GF-D8 (cell line): Measurements from ENCODE around the gene COLEC11.

Source experiments
- DNase-seq: peaks from one replicate; lab custom pipeline; 2025; lab: John Stamatoyannopoulos, UW

Gene COLEC11

DNA sequence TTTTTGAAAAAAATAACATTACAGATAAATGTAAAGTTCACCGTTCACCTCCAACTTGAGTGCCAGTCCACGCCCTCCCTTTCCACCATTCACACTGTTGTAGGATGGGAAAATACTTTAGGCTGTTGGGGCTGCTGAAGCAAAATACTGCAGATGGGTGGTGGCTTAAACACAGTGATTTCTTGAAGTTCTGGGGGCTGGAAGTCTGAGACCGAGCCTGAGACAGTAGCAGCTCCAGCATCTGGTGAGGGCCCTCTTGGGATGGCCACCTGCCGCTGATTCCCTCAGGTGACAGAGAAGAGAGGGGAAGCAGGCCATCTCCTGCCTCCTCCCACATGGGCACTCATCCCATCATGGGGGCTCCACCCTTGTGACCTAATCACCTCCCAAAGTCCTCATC lies 80.8 kb downstream of the COLEC11 start:
- DNase-seq, result no peak

DNA sequence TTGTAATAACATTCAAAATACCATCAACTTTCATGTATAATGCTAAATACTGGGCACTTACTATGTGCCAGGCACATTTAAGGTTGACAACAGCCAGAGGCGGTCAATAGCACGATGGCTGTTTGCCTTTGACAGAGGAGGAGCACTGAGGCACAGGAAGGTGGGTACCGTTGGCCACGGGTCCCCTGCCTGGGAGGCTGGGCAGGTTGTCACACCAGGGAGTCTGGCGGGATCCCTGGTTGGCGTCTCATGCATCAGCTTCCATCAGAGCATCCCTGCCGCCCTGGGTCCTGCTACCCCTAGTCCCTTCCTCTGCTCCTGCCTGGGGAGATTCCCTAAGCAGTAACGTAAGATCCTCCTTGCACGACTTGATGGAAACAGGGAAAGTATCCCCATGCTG lies 82.5 kb downstream of the COLEC11 start:
- no peak for DNase-seq

DNA sequence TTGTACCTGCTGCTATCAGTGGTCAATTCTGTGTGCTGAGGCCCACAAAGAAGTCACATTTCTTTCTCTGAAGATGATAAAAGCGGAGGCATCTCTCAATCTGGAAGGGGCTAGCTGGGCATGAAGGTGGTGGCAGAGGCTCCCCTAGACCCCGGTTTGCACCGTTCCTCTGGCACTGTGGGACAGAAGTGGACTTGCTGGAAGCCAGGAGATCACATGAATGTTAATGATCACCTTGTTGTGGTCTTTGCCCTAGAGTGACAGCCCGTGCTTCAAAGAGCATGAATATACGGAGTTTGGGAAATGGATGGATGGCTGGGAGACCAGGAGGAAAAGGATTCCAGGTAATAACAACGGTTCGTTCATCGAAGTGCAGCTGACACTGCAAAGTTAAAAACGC lies 83.3 kb downstream of the COLEC11 start:
- no peak for DNase-seq

DNA sequence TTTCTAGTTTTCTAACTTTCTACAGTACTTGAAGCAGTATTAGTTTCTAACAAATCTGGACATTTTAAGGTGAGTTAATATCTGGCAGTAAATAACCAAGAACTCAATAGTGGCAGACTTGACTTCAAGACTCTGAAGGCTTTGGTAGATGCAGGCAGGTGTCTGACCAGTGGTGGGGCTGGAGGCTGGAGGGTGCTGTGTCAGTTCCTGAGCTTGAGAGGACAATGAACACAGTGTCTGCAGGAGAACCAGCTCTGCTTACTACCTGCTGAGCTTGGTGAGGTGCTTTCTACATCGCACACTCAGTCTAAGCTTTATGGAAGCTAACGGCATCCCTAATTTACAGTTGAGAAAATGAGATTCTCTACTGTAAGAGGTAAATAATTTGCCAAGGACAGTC lies 84.3 kb downstream of the COLEC11 start:
- no peak for DNase-seq

DNA sequence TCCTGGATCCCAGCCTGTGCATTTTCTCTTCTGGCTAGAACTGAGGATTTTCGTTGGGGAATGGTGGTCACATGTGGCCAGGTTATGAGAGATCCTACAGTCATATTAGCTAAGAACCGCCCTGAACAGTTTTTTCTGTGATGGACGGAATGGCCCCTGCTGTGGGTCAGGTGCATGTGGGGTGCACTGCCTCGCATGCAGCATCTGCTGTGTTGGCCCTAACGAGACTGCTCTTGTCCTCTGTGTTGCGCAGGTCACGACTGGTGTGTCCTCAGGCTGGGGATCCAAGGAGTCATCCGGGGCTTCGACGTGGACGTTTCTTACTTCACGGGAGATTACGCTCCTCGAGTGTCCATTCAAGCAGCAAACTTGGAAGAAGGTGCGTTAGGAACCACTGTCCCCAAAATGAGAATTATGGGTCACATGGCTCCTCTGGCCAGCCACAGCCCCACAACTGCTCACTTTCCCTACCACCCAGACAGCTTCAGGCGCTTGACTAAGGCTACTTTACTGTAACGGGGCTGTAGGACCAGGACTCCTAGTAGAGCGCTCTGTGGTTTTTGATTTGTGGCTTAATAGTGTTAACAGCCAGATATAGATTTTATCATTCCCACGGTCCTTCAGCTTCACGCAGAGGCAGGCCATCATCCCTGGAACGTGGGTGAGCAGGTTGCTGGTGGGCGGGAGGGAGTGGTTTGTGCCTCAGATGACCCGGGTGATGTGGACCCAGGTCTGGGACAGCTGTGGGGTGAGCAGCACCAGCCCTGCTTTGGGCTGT lies 84.9 kb downstream of the COLEC11 start:
- DNase-seq, result no peak

DNA sequence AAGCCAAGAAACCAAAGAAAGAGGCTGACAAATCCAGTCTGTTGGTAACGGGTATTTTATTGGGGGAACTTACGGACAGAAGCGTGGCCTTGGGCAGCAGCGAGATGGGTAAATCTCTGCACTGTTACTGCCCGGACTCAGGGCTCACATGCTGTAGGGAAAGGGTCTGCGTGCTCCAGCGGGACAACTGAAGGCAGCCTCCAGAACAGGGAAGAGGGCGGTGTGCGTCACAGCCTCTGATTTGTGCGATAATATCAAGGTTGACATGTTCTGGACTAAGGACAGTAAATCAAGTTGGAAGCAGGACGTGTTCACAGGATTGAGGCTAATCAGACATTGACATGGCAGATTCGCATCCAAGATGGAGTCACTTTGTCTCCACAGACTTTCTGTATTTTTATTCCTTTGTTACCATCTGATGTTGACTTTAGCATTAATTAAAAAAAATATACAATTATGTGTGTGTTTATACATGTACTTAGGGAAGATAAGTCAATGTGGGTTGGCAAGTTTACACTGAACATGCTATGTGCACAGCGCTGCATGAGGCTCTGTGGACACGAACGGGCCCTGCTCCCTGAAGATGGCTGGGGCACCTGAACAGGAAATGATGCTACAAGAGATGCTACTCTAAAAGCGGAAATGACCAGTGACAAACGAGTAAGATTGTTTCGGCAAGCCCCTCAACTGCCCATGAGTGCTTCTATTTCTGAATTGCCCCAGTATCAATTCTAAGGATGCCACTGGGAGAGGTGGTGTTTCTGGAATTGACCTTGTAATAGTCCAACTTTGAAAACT lies 85.8 kb downstream of the COLEC11 start:
- DNase-seq, result no peak

DNA sequence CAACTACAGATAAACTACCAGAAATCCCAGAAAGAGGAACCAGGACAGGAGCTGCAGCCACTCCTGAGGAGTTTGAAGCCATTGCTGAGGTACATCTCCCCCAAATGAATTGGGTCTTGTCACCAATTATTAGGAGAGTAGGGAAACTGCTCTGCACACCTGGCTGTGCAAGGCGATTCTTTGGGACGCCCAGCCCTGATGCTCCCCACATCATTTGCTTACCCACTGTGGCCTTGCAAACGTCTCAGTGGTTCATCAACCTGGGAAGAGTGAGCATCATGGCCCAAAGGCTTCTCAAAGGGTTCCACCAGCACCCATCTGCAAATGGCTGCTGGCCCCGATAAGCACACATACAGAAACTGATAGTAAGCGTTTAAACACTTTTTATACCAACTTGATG lies 86.7 kb downstream of the COLEC11 start:
- DNase-seq, result no peak

DNA sequence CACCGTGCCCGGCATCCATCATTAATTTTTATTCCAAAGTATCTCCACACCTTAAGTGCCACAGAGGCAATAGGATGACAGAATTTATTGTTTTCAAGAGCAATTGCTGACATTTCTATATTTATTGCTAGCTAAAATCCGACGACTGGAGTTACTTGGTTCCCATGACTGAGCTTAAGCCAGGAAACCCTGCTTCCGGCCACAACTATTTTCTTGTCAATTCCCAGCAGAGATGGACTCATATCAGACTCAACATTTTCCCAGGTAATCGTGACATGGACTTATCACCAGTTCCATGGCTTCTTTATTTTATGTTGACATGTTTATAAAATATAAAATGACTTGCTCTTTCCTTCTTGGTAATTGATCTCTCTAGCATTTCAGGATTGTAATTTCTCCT lies 87.9 kb downstream of the COLEC11 start:
- no peak for DNase-seq

DNA sequence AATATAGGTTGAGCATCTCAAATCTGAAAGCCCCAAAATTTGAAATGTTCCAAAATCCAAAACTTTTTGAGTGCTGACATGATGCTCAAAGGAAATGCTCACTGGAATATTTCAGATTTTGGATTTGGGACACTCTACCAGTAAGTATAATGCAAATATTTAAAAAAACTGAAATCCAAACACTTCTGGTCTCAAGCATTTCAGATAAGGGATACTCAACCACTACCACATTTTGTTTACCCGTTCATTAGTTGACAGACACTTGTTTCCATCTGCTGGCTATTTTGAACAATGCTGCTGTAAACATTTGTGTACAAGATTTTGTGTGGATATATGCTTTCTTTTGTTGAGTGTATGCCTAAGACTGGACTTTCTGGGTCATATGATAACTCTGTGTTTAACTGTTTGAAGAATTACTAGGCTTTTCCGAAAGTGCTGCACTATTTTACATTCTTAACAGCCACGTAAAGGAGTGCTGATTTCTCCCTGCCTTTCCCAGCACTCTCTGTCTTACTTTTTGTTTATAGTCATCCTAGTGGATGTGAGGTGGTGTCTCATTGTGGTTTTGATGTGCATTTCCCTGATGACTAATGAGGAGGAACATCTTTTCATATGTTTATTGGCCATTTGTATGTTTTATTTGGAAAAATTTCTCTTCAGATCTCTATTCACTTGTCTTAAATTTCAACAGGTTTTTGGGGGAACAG lies 89.0 kb downstream of the COLEC11 start:
- no peak for DNase-seq

DNA sequence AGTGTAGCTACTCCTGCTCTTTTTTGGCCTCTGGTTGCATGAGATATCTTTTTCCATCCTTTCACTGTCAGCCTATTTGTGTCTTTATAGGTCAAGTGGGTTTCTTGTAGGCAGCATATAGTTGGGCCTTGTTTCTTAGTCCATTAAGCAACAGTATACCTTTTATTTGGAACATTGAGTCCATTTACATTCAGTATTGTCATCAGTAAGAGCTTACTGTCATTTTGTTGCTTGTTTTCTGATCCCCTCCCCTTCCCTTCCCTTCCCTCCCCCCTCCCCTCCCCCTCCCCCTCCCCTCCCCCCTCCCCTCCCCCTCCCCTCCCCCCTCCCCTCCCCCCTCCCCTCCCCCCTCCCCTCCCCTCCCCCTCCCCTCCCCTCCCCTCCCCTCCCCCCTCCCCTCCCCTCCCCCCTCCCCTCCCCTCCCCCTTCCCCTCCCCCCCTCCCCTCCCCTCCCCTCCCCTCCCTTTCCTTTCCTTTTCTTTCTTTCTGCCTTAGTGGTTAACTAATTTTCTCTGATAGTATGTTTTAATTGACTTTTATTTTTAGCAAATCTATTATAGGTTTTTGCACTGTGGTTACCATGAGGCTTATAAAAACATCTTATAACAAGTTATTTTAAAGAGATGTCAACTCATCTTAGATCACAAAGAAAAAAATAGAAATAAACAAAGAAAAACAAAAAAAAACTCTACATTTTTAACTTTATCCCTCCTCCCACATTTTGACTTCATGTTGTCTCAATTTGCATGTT lies 95.3 kb downstream of the COLEC11 start:
- DNase-seq, result no peak

DNA sequence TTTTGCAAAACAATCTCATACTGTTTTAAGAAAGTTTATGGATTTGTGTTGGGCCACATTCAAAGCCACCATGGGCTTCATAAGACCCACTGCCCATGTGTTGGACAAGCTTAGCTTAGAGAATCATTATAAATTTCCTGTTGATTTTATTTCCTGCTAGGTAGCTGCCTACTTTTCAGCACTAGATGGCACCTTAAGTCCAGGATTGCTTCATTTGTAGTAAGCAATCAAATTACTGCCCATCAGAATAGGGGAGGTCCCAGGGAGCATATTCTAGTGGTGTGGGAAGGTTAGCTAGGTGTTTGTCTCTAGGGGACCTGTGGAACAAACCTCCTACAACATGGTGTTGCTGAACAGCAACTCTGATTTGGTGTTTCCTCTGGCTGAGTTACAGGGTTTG lies 97.5 kb downstream of the COLEC11 start:
- DNase-seq, result no peak
